Measurements from ENCODE around the gene CENPN.

GRCh38 chr16:80986557-80986956 is 20.5 kb upstream of the CENPN start:
- TF ChIP-seq, protein P1, sequence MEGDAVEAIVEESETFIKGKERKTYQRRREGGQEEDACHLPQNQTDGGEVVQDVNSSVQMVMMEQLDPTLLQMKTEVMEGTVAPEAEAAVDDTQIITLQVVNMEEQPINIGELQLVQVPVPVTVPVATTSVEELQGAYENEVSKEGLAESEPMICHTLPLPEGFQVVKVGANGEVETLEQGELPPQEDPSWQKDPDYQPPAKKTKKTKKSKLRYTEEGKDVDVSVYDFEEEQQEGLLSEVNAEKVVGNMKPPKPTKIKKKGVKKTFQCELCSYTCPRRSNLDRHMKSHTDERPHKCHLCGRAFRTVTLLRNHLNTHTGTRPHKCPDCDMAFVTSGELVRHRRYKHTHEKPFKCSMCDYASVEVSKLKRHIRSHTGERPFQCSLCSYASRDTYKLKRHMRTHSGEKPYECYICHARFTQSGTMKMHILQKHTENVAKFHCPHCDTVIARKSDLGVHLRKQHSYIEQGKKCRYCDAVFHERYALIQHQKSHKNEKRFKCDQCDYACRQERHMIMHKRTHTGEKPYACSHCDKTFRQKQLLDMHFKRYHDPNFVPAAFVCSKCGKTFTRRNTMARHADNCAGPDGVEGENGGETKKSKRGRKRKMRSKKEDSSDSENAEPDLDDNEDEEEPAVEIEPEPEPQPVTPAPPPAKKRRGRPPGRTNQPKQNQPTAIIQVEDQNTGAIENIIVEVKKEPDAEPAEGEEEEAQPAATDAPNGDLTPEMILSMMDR (IDR thresholded peaks at IDR 0.05), result no peak
- no peak for TF ChIP-seq POLR2A (IDR thresholded peaks at IDR 0.05)
